GM18505 (cell line): Measurements from ENCODE around the gene HPSE.

Experiments
- ATAC-seq: cut with Tn5 transposase; IDR thresholded peaks from one replicate; pipeline ENCODE4 v1.9.1; 2021; ENCODE audit not compliant: unreplicated experiment
- POLR2A ChIP-seq: IDR thresholded peaks from 4 replicates; pipeline ENCODE4 v1.6.1; 2011; ENCODE audit warnings: borderline replicate concordance; ENCODE audit not compliant: insufficient read depth, insufficient read length; ENCODE audit errors: extremely low read depth

Gene HPSE

GRCh38 chr4:83258461-83258860, 76.2 kb downstream of the HPSE start:
- no peak for ATAC-seq
- no peak for TF ChIP-seq POLR2A

DNA sequence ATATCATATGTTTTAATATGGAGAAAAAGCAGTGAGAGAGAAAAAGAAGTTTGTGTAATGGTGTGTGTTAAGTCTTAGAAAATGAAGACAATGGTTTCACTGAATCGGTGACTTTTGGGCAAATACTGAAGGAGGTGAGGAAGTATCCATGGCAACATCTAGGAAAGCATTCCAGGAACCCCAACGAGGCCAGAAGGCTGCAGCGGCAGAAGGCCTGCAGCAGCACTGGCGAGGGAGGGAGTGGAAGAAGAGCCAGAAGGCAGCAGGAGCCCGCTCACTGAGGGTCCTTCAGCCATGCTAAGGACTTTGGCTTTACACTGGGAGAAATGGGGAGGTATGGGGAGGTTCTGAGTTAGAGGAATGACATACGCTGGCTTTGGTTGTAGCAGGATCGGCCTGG, 76.8 kb downstream of the HPSE start:
- ATAC-seq = no peak
- TF ChIP-seq POLR2A = no peak

DNA sequence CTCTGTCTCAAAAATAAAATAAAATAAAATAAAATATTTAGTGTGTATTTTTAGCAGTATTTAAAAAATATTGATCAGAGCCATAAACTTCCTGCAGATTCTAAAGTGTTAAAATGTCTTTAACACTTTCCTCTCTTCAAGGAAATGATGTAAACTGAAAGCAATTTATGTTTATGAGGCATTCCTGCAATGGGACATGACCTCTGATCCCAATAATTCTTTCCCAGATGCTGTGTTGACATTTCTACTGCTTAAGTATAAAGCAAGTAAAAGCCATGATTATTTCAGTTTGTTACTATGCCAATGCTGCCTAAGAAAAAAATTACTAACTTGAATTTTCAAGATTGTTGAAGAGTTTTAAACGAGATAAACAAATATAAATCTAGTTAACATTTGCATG, 79.1 kb downstream of the HPSE start:
- no peak for TF ChIP-seq POLR2A
- ATAC-seq = no peak

DNA sequence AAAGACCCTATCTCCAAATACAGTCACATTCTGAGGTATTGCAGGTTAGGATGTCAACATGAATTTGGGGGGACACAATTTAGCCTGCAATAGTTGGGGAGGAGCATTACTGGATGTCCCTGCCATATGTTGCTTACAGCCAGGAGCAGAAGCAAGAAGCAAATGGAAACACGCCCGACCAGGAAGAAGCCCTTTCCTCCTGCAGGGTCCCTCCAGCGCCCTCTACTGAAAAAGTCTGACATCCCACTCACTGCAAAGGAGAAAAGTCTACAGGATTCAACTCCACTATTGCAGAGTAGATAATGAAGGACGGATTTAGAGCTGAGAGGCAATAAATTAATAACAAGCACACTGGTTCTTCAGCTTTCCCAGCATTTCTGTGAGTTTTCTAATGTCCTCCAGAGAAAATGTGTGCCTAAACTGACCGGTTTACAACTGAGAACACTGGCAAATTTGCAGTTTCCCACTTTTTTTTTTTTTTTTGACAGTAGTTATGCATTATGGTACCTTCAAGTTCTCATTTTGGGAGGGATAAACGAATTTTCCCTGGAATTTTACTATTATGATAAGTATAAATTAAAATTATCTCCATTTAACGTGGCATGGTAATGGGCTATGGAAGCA, 81.8 kb downstream of the HPSE start:
- ATAC-seq = no peak
- TF ChIP-seq POLR2A = no peak

DNA sequence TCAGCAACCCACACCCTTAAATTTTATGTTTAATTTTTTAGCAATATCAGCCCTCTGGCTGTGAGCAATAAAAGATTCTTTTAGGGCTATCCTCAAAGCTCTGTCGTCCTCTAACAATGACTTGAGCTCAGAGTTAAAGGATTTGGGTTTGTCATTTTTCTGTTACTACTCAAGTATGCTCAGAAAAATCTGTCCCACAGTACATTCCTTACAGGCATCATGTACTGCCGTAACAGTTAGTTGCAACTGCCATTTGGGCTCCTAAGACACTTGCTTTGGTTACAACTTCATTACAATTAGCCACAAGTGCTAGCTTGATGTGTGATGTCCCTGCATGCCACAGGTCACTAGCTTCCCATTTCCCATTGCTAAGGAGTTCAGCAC, 83.2 kb downstream of the HPSE start:
- ATAC-seq = no peak
- no peak for TF ChIP-seq POLR2A

GRCh38 chr4:83250687-83251446, 83.8 kb downstream of the HPSE start:
- ATAC-seq = no peak
- TF ChIP-seq POLR2A = no peak

GRCh38 chr4:83248486-83248885, 86.2 kb downstream of the HPSE start:
- no peak for TF ChIP-seq POLR2A
- no peak for ATAC-seq

DNA sequence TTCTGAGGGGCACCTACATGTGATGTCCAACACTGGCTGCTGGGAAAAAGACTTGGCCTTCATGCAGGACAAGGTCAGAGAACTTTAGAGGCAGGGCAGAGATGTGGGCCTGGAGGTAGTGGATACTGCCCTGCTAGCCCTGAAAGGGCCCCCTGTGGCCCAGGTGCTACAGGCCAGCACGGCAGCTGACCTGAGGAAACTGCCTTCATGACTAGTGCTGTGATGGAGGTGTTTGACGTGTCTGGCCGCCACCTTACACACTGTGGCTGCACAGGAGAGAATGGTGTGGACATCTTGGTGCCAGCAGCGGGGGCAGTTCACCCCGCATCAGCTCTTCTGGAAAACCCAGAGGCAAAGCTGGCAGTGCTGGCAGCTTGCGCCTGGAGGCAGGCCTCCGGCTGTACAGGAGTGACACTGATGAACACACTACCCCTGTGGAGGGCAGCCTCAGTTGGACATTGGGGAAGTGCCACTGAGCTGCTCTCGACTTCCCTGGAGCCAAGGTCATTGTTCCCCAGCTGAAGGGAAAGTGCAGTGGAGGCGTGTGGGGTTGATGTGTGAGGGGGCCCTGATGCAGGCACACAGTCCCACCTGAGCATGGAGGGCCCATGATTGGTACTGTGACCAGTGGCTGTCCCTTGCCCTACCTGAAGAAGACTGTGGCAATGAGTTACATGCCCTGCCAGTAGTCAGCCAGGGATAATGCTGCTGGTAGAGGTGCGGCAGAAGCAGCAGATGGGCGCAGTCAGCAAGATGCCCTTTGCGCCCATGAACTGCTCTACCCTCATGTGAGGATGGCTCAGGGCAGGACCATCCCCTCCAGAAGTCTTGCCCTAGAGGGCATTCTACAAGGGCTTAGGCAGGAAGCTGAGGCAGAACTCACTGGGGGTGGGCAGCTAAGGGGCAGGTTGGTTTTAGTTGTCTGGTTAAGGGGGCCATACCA, 87.0 kb downstream of the HPSE start:
- no peak for TF ChIP-seq POLR2A
- no peak for ATAC-seq
